Measurements from ENCODE around the gene SYCE1L.
A peak's percentile ranks its signal among the peaks of the same experiment; 100 is the strongest.

The SYCE1L gene

DNA sequence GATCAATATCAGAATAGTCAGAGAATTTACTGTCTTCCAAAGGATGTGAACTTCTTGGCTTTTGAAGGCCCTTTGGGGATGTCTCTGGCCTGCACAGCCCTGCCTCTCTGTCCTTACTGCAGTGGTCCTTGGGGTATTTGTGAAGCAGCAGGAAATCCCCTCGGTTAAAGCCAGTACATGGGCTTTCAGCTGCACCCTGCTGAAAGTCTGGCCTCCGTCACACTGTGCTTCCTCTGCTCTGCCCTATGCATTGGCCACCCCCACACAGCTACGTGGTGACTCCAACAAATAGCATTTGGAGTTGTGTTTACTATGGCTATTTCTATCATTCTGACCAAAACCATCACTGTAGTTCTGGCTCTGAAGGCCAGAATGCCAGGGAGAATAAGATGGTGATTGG is 21.2 kb downstream of the SYCE1L start:
- CTCF ChIA-PET: no interaction called here
- TF ChIP-seq ZBTB1 (tag by site-specific recombination; IDR thresholded peaks at IDR 0.05) (no peak), ZIC2 (tag by site-specific recombination; IDR thresholded peaks at IDR 0.05) (peak; percentile 48)
- no peak overlapping the region for H3K27ac ChIP-seq (ENCODE audit: extremely low read depth, low read depth, low read length)
- no peak overlapping the region for H3K4me3 ChIP-seq (ENCODE audit: low read depth, low read length)
- POLR2A ChIA-PET: no interaction called here
- H3K9me3 ChIP-seq (ENCODE audit: control insufficient read depth, insufficient read depth, low read depth, low read length): no peaks in the 10 kb centered on the region
- H3K36me3 ChIP-seq (ENCODE audit: control insufficient read depth in 2 of 2, insufficient read depth in 1 of 2, low read length in 2 of 2): peaks cover 0 to 3% of the 10 kb centered on the region in 2 experiments; a peak in 1 of 3 replicates
- no peaks in the 10 kb centered on the region for H3K4me1 ChIP-seq (ENCODE audit: control insufficient read depth, insufficient read depth, low read length)

DNA sequence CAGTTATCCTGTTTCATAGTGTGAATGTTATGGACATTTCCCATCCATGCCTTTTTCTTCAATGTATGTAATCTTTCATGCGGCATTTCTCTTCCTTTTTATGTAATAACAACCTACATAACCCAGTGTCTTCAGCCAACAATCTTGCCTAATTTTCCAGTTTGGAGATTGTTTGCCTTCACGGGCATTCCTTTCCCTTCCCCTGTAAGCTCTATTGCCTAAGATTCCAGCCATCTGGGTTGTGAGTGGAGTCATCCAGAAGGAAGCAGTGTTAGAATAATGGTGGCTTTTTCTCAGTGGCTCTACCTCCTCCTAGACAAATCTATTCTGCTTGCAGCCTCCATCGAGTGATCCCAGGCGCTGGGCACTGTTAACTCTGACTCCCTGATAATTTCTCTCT is 22.3 kb downstream of the SYCE1L start:
- Histone ChIP-seq H3K36me3 (ENCODE audit: control insufficient read depth in 2 of 2, insufficient read depth in 1 of 2, low read length in 2 of 2) (peaks cover 0 to 3% of the 10 kb centered on the region in 2 experiments; a peak in 1 of 3 replicates), H3K4me1 (ENCODE audit: control insufficient read depth, insufficient read depth, low read length) (no peaks in the 10 kb centered on the region), H3K27ac (ENCODE audit: extremely low read depth, low read depth, low read length) (no peak overlapping the region), H3K4me3 (ENCODE audit: low read depth, low read length) (no peak overlapping the region), H3K9me3 (ENCODE audit: control insufficient read depth, insufficient read depth, low read depth, low read length) (no peaks in the 10 kb centered on the region)
- TF ChIP-seq ZNF792 (tag by site-specific recombination; IDR thresholded peaks at IDR 0.05): no peak
- no peak for TF ChIP-seq ZFHX2 (tag by site-specific recombination; conservative IDR thresholded peaks at IDR 0.05)
- CTCF ChIA-PET: interaction anchor here (0.7 kb wide), 2 partner anchors 12 to 214 kb away, joined by 3 read pairs; no protein-coding TSS in a partner anchor
- POLR2A ChIA-PET: no interaction called here

DNA sequence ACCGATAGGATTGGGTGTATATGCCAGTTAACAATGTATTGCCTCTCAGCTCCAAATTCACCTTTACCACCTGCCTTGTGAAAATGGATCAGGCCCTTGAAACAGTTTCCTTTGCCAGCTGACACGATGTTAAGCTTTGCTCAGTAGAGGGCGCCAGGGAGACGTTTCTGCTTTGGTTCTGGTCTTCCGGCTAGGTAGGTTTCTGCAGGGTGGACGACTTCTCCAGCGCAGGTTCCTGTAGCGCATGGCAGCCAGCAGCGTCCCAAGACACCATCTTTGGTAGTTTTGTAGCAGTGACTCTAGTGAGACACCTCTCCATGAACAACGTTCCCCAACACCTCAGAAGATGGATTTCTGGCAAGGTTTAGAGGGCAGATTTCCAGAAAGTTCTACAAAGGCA is 24.0 kb downstream of the SYCE1L start:
- H3K27ac ChIP-seq (ENCODE audit: extremely low read depth, low read depth, low read length): no peak overlapping the region
- no peaks in the 10 kb centered on the region for H3K4me1 ChIP-seq (ENCODE audit: control insufficient read depth, insufficient read depth, low read length)
- peaks cover 0 to 3% of the 10 kb centered on the region in 2 experiments; a peak in 1 of 3 replicates for H3K36me3 ChIP-seq (ENCODE audit: control insufficient read depth in 2 of 2, insufficient read depth in 1 of 2, low read length in 2 of 2)
- TF ChIP-seq SCRT2 (tag by site-specific recombination; IDR thresholded peaks at IDR 0.05): no peak
- no peak for TF ChIP-seq RBAK (tag by site-specific recombination; IDR thresholded peaks at IDR 0.05)
- TF ChIP-seq, protein P1, sequence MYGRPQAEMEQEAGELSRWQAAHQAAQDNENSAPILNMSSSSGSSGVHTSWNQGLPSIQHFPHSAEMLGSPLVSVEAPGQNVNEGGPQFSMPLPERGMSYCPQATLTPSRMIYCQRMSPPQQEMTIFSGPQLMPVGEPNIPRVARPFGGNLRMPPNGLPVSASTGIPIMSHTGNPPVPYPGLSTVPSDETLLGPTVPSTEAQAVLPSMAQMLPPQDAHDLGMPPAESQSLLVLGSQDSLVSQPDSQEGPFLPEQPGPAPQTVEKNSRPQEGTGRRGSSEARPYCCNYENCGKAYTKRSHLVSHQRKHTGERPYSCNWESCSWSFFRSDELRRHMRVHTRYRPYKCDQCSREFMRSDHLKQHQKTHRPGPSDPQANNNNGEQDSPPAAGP (tag by site-specific recombination; IDR thresholded peaks at IDR 0.05): no peak
- no peak for TF ChIP-seq ZNF132 (tag by site-specific recombination; IDR thresholded peaks at IDR 0.05; ENCODE audit: borderline replicate concordance)
- no peak for TF ChIP-seq GLIS2 (tag by site-specific recombination; IDR thresholded peaks at IDR 0.05)
- CTCF ChIA-PET: interaction anchor here (0.6 to 1.8 kb wide), 6 partner anchors 8 to 540 kb away, joined by 3 to 5 read pairs (median 3); no protein-coding TSS in a partner anchor
- H3K9me3 ChIP-seq (ENCODE audit: control insufficient read depth, insufficient read depth, low read depth, low read length): no peaks in the 10 kb centered on the region
- no peak overlapping the region for H3K4me3 ChIP-seq (ENCODE audit: low read depth, low read length)
- POLR2A ChIA-PET: no interaction called here

DNA sequence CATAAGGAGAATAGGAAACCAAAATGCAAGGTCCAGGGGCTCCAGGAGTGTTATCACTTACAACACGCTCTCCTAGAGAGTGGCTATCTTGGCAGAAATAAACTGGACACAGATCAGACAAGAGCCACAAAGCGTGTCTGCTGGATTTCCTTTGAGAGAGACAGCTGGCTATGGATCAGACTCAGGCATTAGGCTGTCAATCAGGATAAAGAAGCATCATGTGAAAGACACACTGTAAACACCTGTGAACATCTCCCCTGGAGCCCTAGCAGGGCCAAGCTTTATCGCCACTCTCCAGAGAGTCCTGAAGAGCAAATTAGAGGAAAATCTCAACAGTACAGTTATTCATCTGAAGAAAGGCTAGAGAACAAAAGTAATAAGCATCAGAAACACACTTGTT is 26.0 kb downstream of the SYCE1L start:
- no peaks in the 10 kb centered on the region for H3K9me3 ChIP-seq (ENCODE audit: control insufficient read depth, insufficient read depth, low read depth, low read length)
- ChIA-PET CTCF (interaction anchor here (1.2 kb wide), 1 partner anchor 435 kb away, joined by 3 read pairs; no protein-coding TSS in a partner anchor), POLR2A (no interaction called here)
- no peaks in the 10 kb centered on the region for H3K4me1 ChIP-seq (ENCODE audit: control insufficient read depth, insufficient read depth, low read length)
- H3K4me3 ChIP-seq (ENCODE audit: low read depth, low read length): no peak overlapping the region
- H3K36me3 ChIP-seq (ENCODE audit: control insufficient read depth in 2 of 2, insufficient read depth in 1 of 2, low read length in 2 of 2): peaks cover 0 to 3% of the 10 kb centered on the region in 2 experiments; a peak in 1 of 3 replicates
- H3K27ac ChIP-seq (ENCODE audit: extremely low read depth, low read depth, low read length): no peak overlapping the region
- TF ChIP-seq ZNF658 (tag by site-specific recombination; IDR thresholded peaks at IDR 0.05): no peak
- no peak for TF ChIP-seq ZNF561 (tag by site-specific recombination; IDR thresholded peaks at IDR 0.05; ENCODE audit: borderline replicate concordance)
- no peak for TF ChIP-seq ZNF394 (tag by site-specific recombination; IDR thresholded peaks at IDR 0.05; ENCODE audit: borderline replicate concordance)
- no peak for TF ChIP-seq ZXDB (tag by site-specific recombination; IDR thresholded peaks at IDR 0.05)
- no peak for TF ChIP-seq ZBTB20 (tag by site-specific recombination; IDR thresholded peaks at IDR 0.05)
- TF ChIP-seq ZNF426 (tag by site-specific recombination; IDR thresholded peaks at IDR 0.05): no peak
- TF ChIP-seq ZNF629 (tag by site-specific recombination; IDR thresholded peaks at IDR 0.05): no peak
- TF ChIP-seq HOXC10 (CRISPR knock-in tag; IDR thresholded peaks at IDR 0.05): no peak
- no peak for TF ChIP-seq ZNF433 (tag by site-specific recombination; IDR thresholded peaks at IDR 0.05; ENCODE audit: low read depth)
- TF ChIP-seq SP2 (tag by site-specific recombination; IDR thresholded peaks at IDR 0.05): no peak
- TF ChIP-seq, protein P2, sequence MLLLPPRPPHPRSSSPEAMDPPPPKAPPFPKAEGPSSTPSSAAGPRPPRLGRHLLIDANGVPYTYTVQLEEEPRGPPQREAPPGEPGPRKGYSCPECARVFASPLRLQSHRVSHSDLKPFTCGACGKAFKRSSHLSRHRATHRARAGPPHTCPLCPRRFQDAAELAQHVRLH (tag by site-specific recombination; IDR thresholded peaks at IDR 0.05): no peak
- no peak for TF ChIP-seq ZBTB1 (tag by site-specific recombination; IDR thresholded peaks at IDR 0.05)
- TF ChIP-seq, protein P3, sequence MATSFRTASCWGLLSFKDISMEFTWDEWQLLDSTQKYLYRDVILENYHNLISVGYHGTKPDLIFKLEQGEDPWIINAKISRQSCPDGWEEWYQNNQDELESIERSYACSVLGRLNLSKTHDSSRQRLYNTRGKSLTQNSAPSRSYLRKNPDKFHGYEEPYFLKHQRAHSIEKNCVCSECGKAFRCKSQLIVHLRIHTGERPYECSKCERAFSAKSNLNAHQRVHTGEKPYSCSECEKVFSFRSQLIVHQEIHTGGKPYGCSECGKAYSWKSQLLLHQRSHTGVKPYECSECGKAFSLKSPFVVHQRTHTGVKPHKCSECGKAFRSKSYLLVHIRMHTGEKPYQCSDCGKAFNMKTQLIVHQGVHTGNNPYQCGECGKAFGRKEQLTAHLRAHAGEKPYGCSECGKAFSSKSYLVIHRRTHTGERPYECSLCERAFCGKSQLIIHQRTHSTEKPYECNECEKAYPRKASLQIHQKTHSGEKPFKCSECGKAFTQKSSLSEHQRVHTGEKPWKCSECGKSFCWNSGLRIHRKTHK (tag by site-specific recombination; IDR thresholded peaks at IDR 0.05): no peak
- TF ChIP-seq KLF10 (tag by site-specific recombination; IDR thresholded peaks at IDR 0.05): no peak
- TF ChIP-seq, protein P4, sequence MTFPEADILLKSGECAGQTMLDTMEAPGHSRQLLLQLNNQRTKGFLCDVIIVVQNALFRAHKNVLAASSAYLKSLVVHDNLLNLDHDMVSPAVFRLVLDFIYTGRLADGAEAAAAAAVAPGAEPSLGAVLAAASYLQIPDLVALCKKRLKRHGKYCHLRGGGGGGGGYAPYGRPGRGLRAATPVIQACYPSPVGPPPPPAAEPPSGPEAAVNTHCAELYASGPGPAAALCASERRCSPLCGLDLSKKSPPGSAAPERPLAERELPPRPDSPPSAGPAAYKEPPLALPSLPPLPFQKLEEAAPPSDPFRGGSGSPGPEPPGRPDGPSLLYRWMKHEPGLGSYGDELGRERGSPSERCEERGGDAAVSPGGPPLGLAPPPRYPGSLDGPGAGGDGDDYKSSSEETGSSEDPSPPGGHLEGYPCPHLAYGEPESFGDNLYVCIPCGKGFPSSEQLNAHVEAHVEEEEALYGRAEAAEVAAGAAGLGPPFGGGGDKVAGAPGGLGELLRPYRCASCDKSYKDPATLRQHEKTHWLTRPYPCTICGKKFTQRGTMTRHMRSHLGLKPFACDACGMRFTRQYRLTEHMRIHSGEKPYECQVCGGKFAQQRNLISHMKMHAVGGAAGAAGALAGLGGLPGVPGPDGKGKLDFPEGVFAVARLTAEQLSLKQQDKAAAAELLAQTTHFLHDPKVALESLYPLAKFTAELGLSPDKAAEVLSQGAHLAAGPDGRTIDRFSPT (tag by site-specific recombination; IDR thresholded peaks at IDR 0.05): no peak
- TF ChIP-seq GLIS2 (tag by site-specific recombination; IDR thresholded peaks at IDR 0.05): no peak
- TF ChIP-seq KLF9 (tag by site-specific recombination; IDR thresholded peaks at IDR 0.05; ENCODE audit: low read depth): no peak
- TF ChIP-seq ZNF529 (tag by site-specific recombination; IDR thresholded peaks at IDR 0.05; ENCODE audit: insufficient replicate concordance): no peak
